GM12891 (cell line): Measurements from ENCODE around the gene ARHGAP8.

Experiments used
- POLR2A ChIP-seq: IDR thresholded peaks from 2 replicates; pipeline ENCODE4 v1.6.1; 2011; ENCODE audit warnings: low read depth, low read length, control low read depth
- POLR2AphosphoS5 ChIP-seq: IDR thresholded peaks from 2 replicates; pipeline ENCODE4 v1.6.1; 2011; ENCODE audit warnings: low read depth, low read length, control low read depth
- TAF1 ChIP-seq: IDR thresholded peaks from 2 replicates; pipeline ENCODE4 v1.6.1; 2011; ENCODE audit warnings: low read depth, low read length, control low read depth

- no peak for TF ChIP-seq POLR2A
- TF ChIP-seq POLR2AphosphoS5 = no peak
- no peak for TF ChIP-seq TAF1
These were observed 107.3 kb downstream of the ARHGAP8 start for GRCh38 chr22:44859641-44860040.
